ENCODE data around the gene TAGLN2.

Gene TAGLN2

GRCh38 chr1:159884296-159884695 lies 41.0 kb downstream of the TAGLN2 start:
- Mint-ChIP-seq H3K27ac (no peak overlapping the region), H3K4me3 (no peak overlapping the region), H3K36me3 (no peaks in the 10 kb centered on the region), H3K27me3 (peaks cover 4% of the 10 kb centered on the region), H3K9me3 (no peaks in the 10 kb centered on the region), H3K4me1 (peaks cover 3% of the 10 kb centered on the region)
- no peak for DNase-seq
- CTCF ChIA-PET, result interaction anchor here (13.0 kb wide), 1 partner anchor 85 kb away, joined by 430 read pairs; the partner anchor contains the start of gene FCRL6

GRCh38 chr1:159883134-159883533 lies 42.2 kb downstream of the TAGLN2 start:
- CTCF ChIA-PET, result interaction anchor here (1.5 kb wide), 1 partner anchor 9 kb away, joined by 4 read pairs; no protein-coding TSS in a partner anchor
- Mint-ChIP-seq H3K9me3 (no peaks in the 10 kb centered on the region), H3K27ac (no peak overlapping the region), H3K4me1 (no peaks in the 10 kb centered on the region), H3K4me3 (no peak overlapping the region), H3K27me3 (peaks cover 4% of the 10 kb centered on the region), H3K36me3 (no peaks in the 10 kb centered on the region)
- DNase-seq, result no peak

GRCh38 chr1:159882527-159882862 lies 42.8 kb downstream of the TAGLN2 start:
- no peaks in the 10 kb centered on the region for H3K36me3 Mint-ChIP-seq
- no peak overlapping the region for H3K4me3 Mint-ChIP-seq
- no peak overlapping the region for H3K27ac Mint-ChIP-seq
- H3K4me1 Mint-ChIP-seq, result no peaks in the 10 kb centered on the region
- CTCF ChIA-PET, result interaction anchor here (1.1 to 1.5 kb wide), 2 partner anchors 10 to 84 kb away, joined by 4 to 5 read pairs; no protein-coding TSS in a partner anchor
- H3K27me3 Mint-ChIP-seq, result peaks cover 4% of the 10 kb centered on the region
- no peaks in the 10 kb centered on the region for H3K9me3 Mint-ChIP-seq
- no peak for DNase-seq

- no peaks in the 10 kb centered on the region for H3K9me3 Mint-ChIP-seq
- no peaks in the 10 kb centered on the region for H3K4me1 Mint-ChIP-seq
- no peak overlapping the region for H3K4me3 Mint-ChIP-seq
- H3K36me3 Mint-ChIP-seq, result no peaks in the 10 kb centered on the region
- H3K27ac Mint-ChIP-seq, result no peak overlapping the region
- H3K27me3 Mint-ChIP-seq, result peaks cover 4% of the 10 kb centered on the region
- CTCF ChIA-PET, result interaction anchor here (1.1 to 1.5 kb wide), 2 partner anchors 10 to 83 kb away, joined by 4 to 5 read pairs; no protein-coding TSS in a partner anchor
- no peak for DNase-seq
These were observed 43.4 kb downstream of the TAGLN2 start for GRCh38 chr1:159881622-159882526.

GRCh38 chr1:159880430-159880829 lies 44.9 kb downstream of the TAGLN2 start:
- no peaks in the 10 kb centered on the region for H3K9me3 Mint-ChIP-seq
- H3K27ac Mint-ChIP-seq, result no peak overlapping the region
- peaks cover 4% of the 10 kb centered on the region for H3K27me3 Mint-ChIP-seq
- no peaks in the 10 kb centered on the region for H3K36me3 Mint-ChIP-seq
- H3K4me1 Mint-ChIP-seq, result no peaks in the 10 kb centered on the region
- H3K4me3 Mint-ChIP-seq, result no peak overlapping the region
- CTCF ChIA-PET, result interaction anchor here (1.0 to 1.5 kb wide), 3 partner anchors 10 to 81 kb away, joined by 3 to 6 read pairs (median 3); no protein-coding TSS in a partner anchor
- DNase-seq, result no peak

GRCh38 chr1:159879977-159880376 lies 45.3 kb downstream of the TAGLN2 start:
- no peak for DNase-seq
- Mint-ChIP-seq H3K27me3 (peaks cover 4% of the 10 kb centered on the region), H3K4me1 (no peaks in the 10 kb centered on the region), H3K36me3 (no peaks in the 10 kb centered on the region), H3K9me3 (no peaks in the 10 kb centered on the region), H3K4me3 (no peak overlapping the region), H3K27ac (no peak overlapping the region)
- CTCF ChIA-PET, result interaction anchor here (1.2 to 1.5 kb wide), 3 partner anchors 11 to 56 kb away, joined by 3 to 6 read pairs (median 4); no protein-coding TSS in a partner anchor

- CTCF ChIA-PET, result interaction anchor here (1.3 to 1.5 kb wide), 3 partner anchors 12 to 81 kb away, joined by 4 to 6 read pairs (median 4); no protein-coding TSS in a partner anchor
- H3K9me3 Mint-ChIP-seq, result no peaks in the 10 kb centered on the region
- no peak overlapping the region for H3K4me3 Mint-ChIP-seq
- no peaks in the 10 kb centered on the region for H3K36me3 Mint-ChIP-seq
- H3K4me1 Mint-ChIP-seq, result no peaks in the 10 kb centered on the region
- H3K27me3 Mint-ChIP-seq, result peaks cover 4% of the 10 kb centered on the region
- no peak for DNase-seq
- no peak overlapping the region for H3K27ac Mint-ChIP-seq
These were observed 46.2 kb downstream of the TAGLN2 start for GRCh38 chr1:159879136-159879535.

GRCh38 chr1:159877695-159878444 lies 47.4 kb downstream of the TAGLN2 start:
- Mint-ChIP-seq H3K27ac (no peak overlapping the region), H3K4me3 (no peak overlapping the region), H3K36me3 (no peaks in the 10 kb centered on the region), H3K9me3 (no peaks in the 10 kb centered on the region), H3K4me1 (no peaks in the 10 kb centered on the region), H3K27me3 (peaks cover 7% of the 10 kb centered on the region)
- CTCF ChIA-PET, result interaction anchor here (0.9 to 1.3 kb wide), 2 partner anchors 10 to 80 kb away, joined by 3 to 4 read pairs; no protein-coding TSS in a partner anchor
- no peak for DNase-seq

GRCh38 chr1:159873530-159874143 lies 51.7 kb downstream of the TAGLN2 start:
- CTCF ChIA-PET, result interaction anchor here (0.6 to 3.2 kb wide), 5 partner anchors 16 to 134 kb away, joined by 3 to 11 read pairs (median 6); no protein-coding TSS in a partner anchor
- Mint-ChIP-seq H3K27me3 (peaks cover 25% of the 10 kb centered on the region), H3K4me1 (peaks cover 3% of the 10 kb centered on the region), H3K4me3 (no peak overlapping the region), H3K9me3 (no peaks in the 10 kb centered on the region), H3K27ac (no peak overlapping the region), H3K36me3 (no peaks in the 10 kb centered on the region)
- no peak for DNase-seq

GRCh38 chr1:159872891-159873290 lies 52.4 kb downstream of the TAGLN2 start:
- Mint-ChIP-seq H3K4me3 (no peak overlapping the region), H3K36me3 (no peaks in the 10 kb centered on the region), H3K9me3 (no peaks in the 10 kb centered on the region), H3K27me3 (peaks cover 32% of the 10 kb centered on the region), H3K4me1 (peaks cover 3% of the 10 kb centered on the region), H3K27ac (no peak overlapping the region)
- DNase-seq, result no peak
- CTCF ChIA-PET, result interaction anchor here (0.6 to 3.2 kb wide), 4 partner anchors 17 to 135 kb away, joined by 3 to 11 read pairs (median 4); no protein-coding TSS in a partner anchor

GRCh38 chr1:159870704-159871103 lies 54.6 kb downstream of the TAGLN2 start:
- Mint-ChIP-seq H3K4me3 (no peak overlapping the region), H3K36me3 (no peaks in the 10 kb centered on the region), H3K4me1 (peaks cover 13% of the 10 kb centered on the region), H3K27me3 (peaks cover 46% of the 10 kb centered on the region), H3K27ac (no peak overlapping the region), H3K9me3 (no peaks in the 10 kb centered on the region)
- DNase-seq, result no peak
- CTCF ChIA-PET, result no interaction called here

- no peaks in the 10 kb centered on the region for H3K9me3 Mint-ChIP-seq
- H3K27ac Mint-ChIP-seq, result no peak overlapping the region
- peaks cover 13% of the 10 kb centered on the region for H3K4me1 Mint-ChIP-seq
- DNase-seq, result no peak
- CTCF ChIA-PET, result no interaction called here
- H3K27me3 Mint-ChIP-seq, result peaks cover 56% of the 10 kb centered on the region
- H3K36me3 Mint-ChIP-seq, result no peaks in the 10 kb centered on the region
- no peak overlapping the region for H3K4me3 Mint-ChIP-seq
These were observed 55.7 kb downstream of the TAGLN2 start for GRCh38 chr1:159869607-159870006.

- peak; percentile 36 for DNase-seq
- CTCF ChIA-PET, result no interaction called here
These were observed 56.1 kb downstream of the TAGLN2 start for GRCh38 chr1:159869173-159869572.

GRCh38 chr1:159868766-159869165 lies 56.5 kb downstream of the TAGLN2 start:
- H3K27me3 Mint-ChIP-seq, result peaks cover 56% of the 10 kb centered on the region
- CTCF ChIA-PET, result interaction anchor here (1.1 kb wide), 1 partner anchor 9 kb away, joined by 3 read pairs; no protein-coding TSS in a partner anchor
- peaks cover 13% of the 10 kb centered on the region for H3K4me1 Mint-ChIP-seq
- no peaks in the 10 kb centered on the region for H3K9me3 Mint-ChIP-seq
- no peaks in the 10 kb centered on the region for H3K36me3 Mint-ChIP-seq
- no peak overlapping the region for H3K27ac Mint-ChIP-seq
- H3K4me3 Mint-ChIP-seq, result no peak overlapping the region
- no peak for DNase-seq

More at GRCh38 chr1:159869173-159869572, 56.1 kb downstream of the TAGLN2 start:
- peaks cover 56% of the 10 kb centered on the region for H3K27me3 Mint-ChIP-seq
- no peak overlapping the region for H3K4me3 Mint-ChIP-seq
- peaks cover 13% of the 10 kb centered on the region for H3K4me1 Mint-ChIP-seq
- H3K27ac Mint-ChIP-seq, result no peak overlapping the region
- no peaks in the 10 kb centered on the region for H3K9me3 Mint-ChIP-seq
- H3K36me3 Mint-ChIP-seq, result no peaks in the 10 kb centered on the region

Data from activated naive CD4-positive, alpha-beta T cell treated with anti-CD3 and anti-CD28 coated beads, Interleukin-2, amount 10 ng/mL, durations not matched to agents 7 days and 5 days (primary cell).